Germinal center (tissue), 1 donor: ENCODE measurements around the gene CCDC33.

ENCODE experiments used
- DNase-seq: peaks from one replicate; pipeline ENCODE4 v3.0.0; 2012; ENCODE audit warnings: mixed read lengths, low spot score

Gene CCDC33

GRCh38 chr15:74362482-74362881, 126.4 kb downstream of the CCDC33 start:
- no peak for DNase-seq

GRCh38 chr15:74364936-74365597, 128.9 kb downstream of the CCDC33 start:
- DNase-seq: no peak

GRCh38 chr15:74365598-74366445, 129.7 kb downstream of the CCDC33 start:
- DNase-seq: no peak

DNA sequence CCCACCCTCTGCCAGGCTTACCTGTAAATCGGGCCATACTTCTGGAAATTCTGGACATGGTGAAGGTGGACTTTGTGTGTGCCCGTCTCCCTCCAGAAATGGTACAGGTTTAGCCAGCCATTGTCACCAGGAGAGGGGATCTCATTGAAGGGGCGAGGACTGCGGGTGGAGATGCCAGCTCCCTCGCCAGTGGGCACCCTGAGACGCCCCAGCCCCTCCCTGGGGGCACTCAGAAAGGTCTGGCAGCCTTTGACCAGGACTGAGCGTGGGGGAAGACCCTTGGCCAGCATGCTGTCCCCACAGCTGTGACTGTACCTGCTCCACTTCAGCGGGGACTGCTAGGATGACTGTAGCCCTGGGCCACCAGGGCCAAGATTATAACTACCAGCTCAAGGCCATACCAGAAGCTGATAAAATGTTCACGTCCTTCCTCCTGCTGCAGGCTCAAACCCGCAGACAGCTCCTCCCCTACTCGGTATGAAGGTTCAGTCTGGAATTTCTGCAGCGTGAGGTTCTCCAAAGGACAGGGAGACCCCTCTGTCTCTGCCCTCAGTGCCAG, 131.2 kb downstream of the CCDC33 start, which contains the start of gene CYP11A1:
TSS of gene CYP11A1 (minus strand) at position 351 of the 559 bp plus-strand sequence. CDS start at position 290, 61 bp downstream.
- no peak for DNase-seq

DNA sequence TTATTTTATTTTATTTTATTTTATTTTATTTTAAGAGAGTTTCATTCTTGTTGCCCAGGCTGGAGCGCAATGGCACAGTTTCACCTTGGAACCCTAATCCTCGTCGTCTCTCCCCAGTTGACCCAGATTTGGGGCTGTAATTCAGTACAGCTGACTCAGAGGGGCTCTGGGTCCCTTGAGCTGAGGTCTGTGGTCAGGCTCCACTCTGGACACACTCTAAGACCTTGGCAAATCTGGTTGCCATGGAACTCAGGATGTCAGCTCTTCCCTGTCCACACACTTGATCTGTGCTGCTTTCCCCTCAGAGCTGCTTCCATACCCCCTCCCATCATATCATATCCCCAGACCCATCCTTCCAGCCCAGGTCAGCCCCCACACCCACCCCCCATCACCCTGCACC, 132.0 kb downstream of the CCDC33 start:
- DNase-seq: no peak

- DNase-seq: no peak
These were observed 133.1 kb downstream of the CCDC33 start for GRCh38 chr15:74369084-74369745.

DNA sequence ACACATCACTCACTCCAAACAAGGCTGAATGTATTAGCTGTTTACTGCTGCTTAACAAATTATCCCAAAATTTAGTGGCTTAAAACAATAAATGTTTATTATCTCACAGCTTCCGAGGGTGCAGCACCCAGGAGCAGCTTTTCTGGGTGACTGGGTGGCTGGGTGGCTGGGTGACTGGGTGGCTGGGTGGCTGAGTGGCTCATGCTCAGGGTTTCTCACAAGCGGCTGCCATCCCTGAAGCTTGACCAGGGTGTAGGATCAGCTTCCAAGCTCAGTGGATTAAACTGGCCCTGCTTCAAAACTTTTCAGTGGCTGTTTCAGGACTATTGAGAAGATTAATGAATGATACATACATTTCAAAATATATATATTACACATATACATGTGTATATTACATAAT, 133.6 kb downstream of the CCDC33 start:
- DNase-seq: no peak

DNA sequence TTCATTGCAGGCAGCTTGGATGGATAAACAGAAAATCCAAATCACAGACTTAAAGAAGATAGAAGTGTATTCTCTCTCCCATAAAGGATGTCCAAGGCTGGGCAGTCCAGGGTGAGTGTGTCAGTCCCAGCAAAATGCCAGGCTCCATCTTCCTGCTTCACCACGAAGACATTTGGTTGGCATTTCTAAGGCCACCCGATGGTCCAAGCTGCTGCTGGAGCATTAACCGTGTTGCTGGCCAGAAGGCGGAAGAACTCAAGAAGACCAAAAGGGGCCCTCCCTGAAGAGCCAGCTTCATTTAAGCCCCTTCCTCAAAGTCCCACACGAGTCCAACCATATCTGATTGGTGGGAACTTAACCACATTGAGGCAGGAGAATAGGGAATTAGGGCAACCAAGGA, 134.3 kb downstream of the CCDC33 start:
- no peak for DNase-seq

DNA sequence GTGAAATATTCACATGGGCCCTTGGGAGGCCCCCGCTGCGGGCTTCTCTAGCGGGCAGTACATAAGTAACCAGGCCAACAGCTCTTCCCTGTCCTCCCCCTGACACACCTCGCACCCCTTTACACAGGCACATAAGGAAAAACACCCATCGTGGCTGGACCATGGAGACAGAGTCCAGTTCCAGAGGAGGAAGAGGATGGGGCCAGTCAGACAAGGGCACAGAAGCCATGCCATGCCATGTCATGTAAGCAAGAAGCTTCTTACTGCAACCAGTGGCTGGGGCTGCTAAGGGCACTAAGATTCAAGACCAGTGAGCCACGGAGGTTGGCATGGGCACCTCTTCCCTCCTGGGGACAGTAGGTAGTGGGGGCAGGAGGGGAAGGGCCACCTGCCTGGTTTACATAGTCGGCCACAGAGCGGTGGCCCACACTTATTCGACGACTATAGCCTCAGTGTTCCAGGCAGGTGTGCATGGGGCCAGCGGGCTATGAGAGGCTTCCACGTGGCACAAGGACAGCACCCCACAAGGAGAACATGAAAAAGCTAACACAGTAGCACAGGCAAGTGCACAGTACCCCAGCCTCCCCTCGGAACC, 137.0 kb downstream of the CCDC33 start:
- DNase-seq: no peak

- DNase-seq: peak; percentile 99
These were observed 137.9 kb downstream of the CCDC33 start for GRCh38 chr15:74373731-74374647.

GRCh38 chr15:74374648-74375302, 138.6 kb downstream of the CCDC33 start:
- DNase-seq: no peak

DNA sequence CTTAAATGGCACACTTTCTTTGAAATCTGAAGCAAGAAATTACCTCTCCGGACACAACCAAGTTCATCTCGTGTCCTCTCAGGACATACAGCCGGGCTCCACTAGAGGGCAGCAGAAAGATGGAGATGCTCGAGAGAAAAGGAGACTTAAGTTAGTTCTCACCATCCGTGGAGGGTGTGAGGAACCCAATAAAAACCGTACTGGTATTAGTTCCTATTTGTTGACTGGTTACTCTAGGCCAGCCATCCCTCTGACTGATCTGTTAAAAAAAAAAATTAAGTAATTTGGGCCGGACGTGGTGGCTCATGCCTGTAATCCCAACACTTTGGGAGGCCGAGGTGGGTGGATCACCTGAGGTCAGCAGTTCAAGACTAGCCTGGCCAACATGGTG, 139.2 kb downstream of the CCDC33 start:
- DNase-seq: peak; percentile 79

- no peak for DNase-seq
These were observed 140.1 kb downstream of the CCDC33 start for GRCh38 chr15:74376226-74376625.

DNA sequence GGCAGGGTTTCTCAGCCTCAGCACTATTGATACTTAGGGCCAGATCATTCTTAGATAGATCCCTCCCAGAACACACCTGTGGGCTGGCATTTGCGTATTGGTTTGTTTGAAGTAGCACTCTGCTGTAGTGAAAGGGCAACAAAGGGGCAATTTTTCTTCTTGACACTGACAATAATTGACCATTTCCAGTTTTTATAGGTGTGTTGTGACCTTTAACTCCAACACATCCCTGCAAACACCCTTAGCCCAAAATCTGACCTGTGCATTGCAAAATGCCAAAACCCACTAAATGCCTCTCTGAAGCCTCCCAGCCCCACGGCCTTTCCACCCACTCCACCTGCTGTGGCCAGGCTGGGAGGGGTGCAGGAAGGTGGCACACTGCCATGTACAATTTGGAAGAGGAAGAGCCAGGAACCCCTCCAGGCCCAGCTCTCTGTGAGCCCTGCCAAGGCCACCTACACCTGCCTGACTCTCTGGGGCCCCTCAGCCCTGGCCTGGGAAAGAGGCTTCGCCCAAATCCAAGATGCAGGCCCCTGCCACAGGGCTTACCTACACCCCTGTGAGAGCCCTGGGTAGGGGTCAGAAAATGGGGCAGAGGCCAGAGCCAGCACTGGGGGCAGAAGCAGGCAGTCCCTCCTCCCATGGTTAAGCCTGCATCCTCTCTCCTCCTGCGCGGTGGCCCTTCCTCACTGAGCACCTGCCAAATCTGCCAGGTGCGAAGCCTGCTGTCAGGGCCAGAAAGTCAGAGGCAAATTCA, 140.9 kb downstream of the CCDC33 start:
- DNase-seq: no peak

GRCh38 chr15:74377831-74378766, 142.0 kb downstream of the CCDC33 start:
- no peak for DNase-seq

- DNase-seq: no peak
These were observed 142.7 kb downstream of the CCDC33 start for GRCh38 chr15:74378848-74379247.

- no peak for DNase-seq
These were observed 144.4 kb downstream of the CCDC33 start for GRCh38 chr15:74380361-74381189.

GRCh38 chr15:74381190-74381453, 145.0 kb downstream of the CCDC33 start:
- no peak for DNase-seq
